HG03025 (cell line): ENCODE results near the gene CCDC32.
"Not testable (repeated sequence)": the region's sequence is repeated elsewhere in the genome, so short reads cannot be mapped to it uniquely, and the experiment has no call there.

Experiments
- ATAC-seq: cut with Tn5 transposase; IDR thresholded peaks from one replicate; pipeline ENCODE4 v1.9.1; 2021; ENCODE audit warnings: mild to moderate bottlenecking, moderate library complexity; ENCODE audit not compliant: unreplicated experiment, low FRiP score

CCDC32 gene, protein sequence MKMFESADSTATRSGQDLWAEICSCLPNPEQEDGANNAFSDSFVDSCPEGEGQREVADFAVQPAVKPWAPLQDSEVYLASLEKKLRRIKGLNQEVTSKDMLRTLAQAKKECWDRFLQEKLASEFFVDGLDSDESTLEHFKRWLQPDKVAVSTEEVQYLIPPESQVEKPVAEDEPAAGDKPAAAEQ

DNA sequence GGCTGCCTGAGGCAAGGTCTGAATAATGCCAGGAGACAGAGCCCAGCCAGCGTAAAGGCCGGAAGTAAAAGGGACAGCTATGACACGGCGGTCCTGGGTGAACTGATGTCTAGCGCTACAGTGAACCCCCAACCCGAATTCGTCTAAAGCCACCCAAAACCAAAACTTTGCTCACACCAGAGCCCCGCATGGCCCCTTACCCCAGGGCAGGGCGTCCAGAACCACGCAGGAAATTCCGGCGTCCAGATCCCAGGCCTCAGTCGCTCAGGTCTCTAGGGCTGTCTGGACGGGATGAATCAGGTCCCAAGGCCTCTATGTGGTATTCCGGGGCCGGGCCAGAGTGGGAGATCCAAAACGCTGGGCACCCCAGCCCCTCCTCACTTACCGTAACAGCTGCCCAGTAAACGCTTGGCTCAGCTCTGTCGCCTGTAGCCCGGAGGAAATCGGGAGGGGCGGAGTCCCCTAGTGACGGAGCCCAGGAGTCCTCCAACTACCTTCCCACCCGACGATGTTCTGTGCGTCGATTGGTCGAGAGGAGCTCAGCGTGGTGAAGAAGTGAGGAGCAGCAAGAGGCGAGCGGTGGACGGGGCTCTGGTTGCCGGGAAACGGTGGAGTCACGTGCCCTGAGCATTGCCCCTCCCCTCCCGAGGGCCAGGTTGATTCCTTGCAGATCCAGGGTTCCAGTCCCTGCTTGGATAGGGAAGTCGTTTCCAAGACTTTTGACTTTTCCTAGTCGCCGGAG, at the start of gene CCDC32:
Gene CCDC32, minus strand, starts transcription at position 452 of the 742 bp plus-strand sequence. CDS start 2,027 bp downstream, outside the sequence.
- peak; percentile 95 for ATAC-seq

DNA sequence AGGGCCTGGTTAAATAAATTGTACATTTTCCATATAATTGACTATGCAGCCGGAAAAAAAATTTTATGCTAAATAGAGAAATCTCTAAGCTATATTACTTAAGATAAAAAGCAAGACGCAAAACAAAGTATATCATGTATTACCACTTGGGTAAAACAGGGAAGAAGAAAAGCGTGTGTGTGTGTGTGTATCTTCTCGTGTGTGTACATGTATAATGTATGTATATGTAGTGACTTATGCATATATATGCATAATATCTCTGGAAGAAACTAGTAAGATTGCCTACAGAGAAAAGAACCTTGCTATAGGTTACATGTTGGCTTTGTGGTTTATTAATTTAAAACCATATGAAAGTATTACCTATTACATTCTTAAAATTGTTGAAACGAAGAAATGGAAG, 48.2 kb upstream of the CCDC32 start:
- ATAC-seq = no peak

DNA sequence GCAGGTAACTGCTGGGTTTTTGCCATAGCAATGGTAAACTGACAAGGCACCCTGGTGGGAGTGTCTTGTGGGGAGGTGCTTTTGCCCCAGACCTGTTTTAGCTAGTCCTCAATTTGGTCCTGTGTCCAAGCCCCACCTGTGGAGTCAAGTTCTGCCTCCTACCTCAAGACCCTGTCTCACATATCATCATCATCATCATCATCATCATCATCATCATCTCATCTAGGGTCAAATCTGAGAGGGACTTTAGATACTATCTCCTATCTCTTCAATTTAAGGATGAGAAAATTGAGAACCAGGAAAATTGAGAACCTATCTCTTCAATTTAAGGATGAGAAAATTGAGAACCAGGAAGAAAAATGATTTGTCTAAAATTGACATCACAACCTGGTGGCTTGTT, 39.1 kb upstream of the CCDC32 start:
- no peak for ATAC-seq

DNA sequence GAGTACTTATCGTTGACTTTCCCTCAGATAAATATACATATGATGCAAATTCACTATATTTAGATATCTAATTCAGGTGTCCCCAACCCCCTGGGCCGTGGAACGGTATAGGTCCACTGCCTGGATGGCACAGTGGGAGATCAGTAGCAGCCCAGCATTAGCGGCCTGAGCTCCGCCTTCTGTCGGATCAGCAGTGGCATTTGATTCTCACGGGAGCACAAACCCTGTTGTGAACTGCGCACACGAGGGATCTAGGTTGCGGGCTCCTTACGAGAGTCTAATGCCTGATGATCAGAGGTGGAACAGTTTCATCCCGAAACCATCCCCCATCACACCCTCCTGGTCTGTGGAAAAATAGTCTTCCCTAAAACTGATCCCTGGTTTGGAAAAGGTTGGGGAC, 36.1 kb upstream of the CCDC32 start:
- no peak for ATAC-seq

DNA sequence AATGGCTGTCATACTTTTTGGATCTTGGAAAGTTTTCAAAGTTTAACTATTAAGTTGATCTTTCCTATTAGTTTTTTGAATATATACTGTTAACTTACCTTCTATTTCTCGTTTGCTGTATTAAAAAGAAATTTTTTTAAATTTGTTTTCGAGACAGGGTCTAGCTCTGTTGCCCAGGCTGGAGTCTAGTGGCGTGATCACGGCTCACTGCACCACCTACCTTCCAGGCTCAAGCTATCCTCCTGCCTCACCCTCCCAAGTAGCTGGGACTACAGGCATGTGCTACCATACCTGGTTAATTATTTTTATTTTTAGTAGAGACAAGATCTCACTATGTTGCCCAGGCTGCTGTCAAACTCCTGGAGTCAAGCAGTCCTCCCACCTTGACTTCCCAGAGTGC, 33.8 kb upstream of the CCDC32 start:
- no peak for ATAC-seq

DNA sequence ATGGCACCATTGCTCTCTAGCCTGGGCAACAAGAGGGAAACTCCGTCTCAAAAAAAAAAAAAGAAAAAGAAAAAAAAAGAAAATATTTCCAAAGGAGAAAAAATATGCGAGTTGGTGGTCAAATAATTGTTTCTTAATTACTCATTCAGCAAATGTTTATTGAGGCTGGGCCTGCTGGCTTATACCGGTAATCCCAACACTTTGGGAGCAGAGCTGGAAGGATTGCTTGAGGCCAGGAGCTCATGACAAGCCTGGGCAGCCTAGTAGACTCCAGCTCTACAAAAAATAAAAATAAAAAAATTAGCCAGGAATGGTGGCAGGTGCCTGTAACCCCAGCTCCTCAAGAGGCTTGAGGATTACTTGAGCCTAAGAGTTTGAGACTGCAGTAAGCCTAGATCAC, 33.3 kb upstream of the CCDC32 start:
- no peak for ATAC-seq

DNA sequence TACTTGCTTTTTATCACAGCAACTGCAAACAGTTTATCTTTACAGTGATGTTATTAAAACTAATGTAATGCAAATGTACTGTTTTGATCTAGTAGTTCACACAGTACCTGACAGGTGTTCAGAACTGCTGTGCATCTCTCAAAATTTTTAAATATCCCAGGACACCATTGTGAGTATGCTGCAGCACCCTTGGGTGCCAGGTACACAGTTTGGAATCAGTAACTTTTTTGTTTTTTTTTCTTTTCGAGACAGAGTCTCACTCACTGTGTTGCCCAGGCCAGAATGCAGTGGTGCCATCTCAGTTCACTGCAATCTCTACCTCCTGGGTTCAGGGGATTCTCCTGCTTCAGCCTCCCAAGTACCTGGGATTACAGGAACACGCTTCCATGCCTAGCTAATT, 32.2 kb upstream of the CCDC32 start:
- ATAC-seq = no peak

DNA sequence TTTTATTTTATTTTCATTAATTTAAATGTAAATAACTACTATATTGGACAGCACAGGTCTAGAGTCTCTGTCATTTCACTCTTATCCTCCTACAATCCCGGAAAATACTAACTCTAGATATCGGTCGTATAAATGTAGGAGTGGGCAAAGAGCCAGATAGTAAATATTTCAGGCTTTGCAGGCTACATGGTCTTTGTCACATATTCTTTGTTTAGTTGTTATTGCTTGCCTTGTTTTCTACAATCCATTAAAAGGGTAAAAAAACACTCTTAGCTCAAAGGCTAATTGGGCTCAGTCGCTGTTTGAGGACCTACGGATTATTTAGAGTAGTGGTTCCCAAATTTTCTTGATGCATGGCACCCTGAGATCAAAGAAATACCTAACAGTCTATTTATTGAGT, 30.9 kb upstream of the CCDC32 start:
- ATAC-seq = no peak

DNA sequence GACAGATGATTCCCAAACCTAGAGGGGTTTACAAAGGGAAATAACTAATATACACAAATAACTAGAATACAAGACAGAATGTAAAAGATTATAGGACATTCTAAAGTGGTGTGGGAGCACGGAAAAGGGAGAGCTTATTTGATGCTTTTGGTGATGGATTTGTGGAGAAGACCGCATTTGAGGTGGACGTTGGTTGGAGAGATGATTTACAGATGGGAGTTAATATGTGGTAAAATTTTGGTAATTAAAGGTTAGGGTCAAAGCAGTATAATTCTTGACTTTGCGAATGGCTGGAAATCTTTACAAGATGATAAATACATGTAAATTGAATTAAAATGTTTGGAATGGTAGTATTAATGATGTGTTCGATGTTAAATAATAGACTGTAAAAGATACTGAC, 30.4 kb upstream of the CCDC32 start:
- no peak for ATAC-seq

DNA sequence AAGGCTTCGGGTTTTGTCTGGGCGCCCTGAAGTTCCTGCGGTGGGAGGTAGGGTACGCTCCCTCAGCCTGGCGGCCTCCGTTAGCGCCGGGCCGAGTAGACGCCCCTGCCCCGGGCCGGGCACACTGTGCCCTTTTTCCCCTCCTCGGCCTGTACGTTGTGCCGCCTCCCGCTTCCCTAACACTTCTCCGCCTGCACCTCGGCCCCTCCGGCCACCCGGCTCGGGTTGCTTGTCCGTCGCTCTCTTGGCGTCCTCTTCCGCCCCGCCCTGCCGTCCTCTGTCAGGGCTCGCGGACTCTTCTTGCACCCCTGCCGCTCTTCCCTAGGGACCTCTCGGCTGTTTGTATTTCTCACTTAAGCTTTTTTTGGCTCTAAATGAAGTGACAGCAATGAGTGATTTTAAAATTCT, 29.6 kb upstream of the CCDC32 start:
- peak; percentile 38 for ATAC-seq

DNA sequence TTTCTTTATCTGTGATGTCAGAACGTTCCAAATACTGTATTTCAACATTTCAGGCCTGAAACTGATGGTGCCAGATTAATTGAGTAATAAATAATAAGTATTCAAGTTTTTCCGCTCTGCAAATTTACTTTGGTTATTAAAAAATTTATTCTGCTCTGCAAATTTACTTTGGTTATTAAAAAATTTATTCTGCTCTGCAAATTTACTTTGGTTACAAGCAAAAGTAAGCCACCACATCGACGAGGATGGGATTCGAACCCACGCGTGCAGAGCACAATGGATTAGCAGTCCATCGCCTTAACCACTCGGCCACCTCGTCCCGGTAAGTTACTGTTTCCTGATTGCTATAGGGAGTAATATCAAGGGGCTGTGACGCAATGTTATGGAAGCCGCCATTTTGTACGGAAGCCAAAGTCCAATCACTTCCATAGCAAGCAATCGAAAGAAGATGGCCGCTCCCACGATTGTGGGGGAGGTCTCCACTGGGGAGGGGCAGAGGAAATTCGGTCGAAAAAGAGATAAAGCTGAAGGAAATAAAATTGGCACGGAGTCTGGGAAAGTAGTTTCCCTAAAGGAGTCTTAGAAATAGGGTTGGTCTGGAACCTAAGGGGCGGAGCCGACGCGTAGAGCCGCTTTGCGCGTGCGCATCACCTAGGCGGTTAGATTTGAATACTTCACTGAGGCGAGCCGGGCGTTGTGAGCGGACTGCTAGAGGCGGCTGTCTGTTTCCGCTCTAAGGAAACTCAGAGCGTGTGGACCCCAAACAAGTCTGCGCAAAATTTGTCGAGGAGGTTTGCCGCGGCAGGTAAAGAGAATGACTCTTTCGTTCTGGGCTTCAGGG, 29.0 kb upstream of the CCDC32 start, which contains the start of gene KNL1:
Gene KNL1, plus strand, starts transcription at position 662 of the 841 bp plus-strand sequence. CDS start 8,683 bp downstream, outside the sequence.
- ATAC-seq = peak; percentile 76

DNA sequence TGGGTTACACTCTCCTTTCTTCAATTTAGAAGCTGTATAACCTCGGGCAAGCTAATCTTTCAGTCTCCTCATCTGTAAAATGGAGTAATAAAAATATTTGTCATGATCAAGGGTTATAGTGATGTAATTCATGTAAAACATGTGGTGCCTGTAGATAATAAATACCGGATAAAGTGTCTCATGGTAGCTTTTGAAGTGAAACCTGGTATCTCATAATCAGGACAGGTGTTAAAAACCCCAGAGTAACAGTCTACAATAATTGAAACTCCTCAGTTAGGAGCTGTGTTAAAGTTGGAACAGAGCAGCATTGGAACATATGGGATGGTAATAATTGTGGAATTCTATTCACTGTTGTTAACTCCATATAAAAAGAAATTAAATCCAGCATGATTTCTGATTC, 28.3 kb upstream of the CCDC32 start:
- ATAC-seq = no peak

DNA sequence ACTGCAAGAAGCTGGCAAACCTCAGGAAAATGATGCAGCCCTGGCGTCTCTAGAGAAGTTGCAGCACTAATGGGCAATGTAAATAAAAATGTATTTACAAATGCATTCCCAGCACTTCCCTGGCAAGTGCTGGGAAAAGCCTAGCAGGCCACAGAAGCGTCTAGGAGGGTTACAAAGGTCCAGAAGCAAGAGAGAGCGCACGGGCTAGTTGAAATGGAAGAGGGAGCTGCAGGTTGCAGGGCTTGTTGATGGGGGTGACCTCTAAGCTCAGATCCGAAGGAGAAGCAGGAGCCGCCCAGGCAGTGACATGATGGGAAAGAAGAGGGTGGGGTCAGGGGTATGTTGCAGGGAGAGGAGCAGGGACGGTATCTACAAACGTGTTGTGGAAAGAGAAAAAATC, 26.5 kb upstream of the CCDC32 start:
- no peak for ATAC-seq

DNA sequence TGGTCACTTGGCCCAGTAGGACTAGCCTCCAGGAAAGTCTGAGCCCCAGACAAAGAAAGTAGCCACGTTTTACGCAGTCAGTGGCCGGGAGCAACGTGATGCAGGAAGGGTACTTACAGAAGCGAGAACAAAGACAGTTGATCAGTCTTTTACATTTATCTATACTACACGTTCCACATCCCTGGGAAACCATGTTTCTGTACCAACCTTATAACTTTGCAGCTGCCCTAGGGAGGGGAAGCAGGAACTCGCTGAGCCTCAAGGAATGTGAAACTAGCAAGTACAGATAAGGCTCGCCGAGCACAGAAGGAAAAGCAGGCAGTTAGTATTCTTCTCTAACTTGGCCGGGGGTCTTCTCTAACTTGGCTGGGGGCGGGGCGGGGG, 25.8 kb upstream of the CCDC32 start:
- no peak for ATAC-seq

DNA sequence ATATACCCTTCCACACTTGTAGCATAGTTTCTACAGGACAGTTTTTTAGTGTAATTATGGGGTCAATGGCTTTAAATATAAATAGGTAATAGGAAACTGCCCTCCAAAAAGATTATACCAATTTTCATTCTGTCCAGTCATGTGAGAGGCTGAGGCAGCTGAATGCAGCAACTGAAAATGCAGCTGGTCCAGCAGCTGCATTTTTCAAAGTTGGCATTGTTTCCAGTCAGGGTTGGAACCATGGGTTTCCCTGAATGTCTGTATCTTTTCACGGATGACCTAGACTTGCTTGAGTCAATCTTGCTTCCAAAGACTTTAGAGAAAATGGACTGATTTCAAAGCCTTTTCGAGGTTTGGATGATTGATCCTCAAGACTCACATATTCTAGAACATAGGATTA, 19.3 kb upstream of the CCDC32 start:
- no peak for ATAC-seq

DNA sequence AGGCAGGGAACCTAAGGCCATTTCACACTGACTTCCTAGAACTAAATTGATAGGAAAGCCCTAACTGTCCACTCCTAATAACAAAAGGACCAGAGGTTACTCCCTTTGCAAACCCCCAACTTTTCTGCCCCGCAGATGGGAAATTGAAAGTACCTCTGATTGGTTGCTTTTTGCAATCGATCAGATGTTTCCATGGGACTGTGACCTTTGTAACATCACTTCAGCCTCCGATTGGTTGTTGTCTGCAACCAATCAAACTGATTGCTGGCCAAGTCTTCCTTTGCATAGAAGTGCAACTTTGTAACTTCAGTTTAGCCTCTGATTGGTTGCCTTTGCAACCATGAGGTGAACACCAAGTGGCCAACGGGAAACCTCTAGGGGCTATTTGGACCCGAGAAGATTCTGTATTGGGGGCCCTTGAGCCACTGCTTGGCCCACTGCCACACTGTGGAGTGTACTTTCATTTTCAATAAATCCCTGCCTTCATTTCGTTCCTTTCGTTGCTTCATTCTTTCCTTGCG, 17.9 kb upstream of the CCDC32 start:
- ATAC-seq = no peak

DNA sequence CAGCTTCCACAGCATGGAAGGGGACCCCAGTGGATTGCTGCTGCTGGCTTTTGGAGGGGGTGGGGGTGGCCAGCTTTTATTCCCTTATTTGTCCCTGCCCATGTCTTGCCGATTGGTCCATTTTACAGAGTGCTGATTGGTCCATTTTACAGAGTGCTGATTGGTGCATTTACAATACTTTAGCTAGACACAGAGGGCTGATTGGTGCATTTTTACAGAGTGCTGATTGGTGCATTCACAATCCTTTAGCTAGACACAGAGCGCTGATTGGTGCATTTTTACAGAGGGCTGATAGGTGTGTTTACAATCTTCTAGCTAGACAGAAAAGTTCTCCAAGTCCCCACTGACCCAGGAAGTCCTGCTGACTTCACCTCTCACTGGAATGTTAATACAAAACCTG, 17.0 kb upstream of the CCDC32 start:
- not testable (repeated sequence) for ATAC-seq

DNA sequence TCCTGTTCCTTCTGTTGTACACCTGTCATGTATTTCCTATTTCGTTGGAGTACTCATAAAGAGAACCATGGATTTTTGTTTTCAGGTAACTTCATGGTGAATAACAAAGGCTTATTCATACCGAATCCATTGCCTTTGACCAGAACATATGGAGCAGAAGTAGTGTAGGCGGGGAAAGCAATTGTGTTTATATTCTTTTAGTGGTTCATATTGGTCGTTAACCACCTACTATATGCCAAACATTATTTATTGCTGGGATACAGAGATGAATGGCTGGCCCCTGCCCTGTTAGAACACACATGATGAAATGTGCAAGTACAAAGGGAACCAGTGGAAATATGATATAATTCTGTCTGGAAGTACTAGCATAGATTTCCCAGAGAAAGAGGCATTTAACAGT, 14.1 kb upstream of the CCDC32 start:
- no peak for ATAC-seq

DNA sequence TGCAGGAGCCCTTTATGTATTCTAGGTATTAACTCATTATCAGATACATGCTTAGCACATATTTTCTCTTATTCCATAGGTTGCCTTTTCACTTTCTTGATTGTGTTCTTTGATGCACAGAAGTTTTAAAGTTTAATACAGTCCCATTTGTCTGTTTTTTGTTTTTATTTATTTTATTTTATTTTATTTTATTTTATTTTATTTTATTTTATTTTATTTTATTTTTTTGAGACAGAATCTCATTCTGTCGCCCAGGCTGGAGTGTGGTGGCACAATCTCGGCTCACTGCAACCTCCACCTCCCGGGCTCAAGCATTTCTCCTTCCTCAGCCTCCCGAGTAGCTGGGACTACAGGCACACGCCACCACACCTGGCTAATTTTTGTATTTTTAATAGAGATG, 12.1 kb upstream of the CCDC32 start:
- ATAC-seq = not testable (repeated sequence)

DNA sequence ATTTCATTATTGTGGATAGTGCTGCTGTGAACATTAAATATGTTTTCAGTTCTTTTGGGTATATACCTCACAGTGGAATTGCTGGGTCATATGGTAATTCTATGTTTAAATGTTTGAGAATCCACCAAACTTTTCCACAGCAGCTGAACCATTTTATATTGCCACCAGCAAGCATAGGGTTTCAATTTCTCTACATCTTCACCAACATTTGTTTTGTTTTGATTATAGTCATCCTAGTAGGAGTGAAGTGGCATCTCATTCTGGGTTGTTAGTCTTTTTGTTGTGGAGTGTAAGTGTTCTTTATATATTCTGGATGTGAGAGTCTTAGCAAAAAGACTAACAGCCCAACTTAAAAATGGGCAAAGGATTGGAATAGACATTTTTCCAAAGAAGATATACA, 10.3 kb upstream of the CCDC32 start:
- no peak for ATAC-seq
